HG02938 (cell line): Measurements from ENCODE around the gene BABAM2.

Experiments used
- ATAC-seq: cut with Tn5 transposase; IDR thresholded peaks from one replicate; pipeline ENCODE4 v1.9.1; 2021; ENCODE audit warnings: mild to moderate bottlenecking, moderate library complexity; ENCODE audit not compliant: unreplicated experiment

Gene BABAM2

GRCh38 chr2:28271231-28271918 is 380.8 kb downstream of the BABAM2 start:
- ATAC-seq = no peak

DNA sequence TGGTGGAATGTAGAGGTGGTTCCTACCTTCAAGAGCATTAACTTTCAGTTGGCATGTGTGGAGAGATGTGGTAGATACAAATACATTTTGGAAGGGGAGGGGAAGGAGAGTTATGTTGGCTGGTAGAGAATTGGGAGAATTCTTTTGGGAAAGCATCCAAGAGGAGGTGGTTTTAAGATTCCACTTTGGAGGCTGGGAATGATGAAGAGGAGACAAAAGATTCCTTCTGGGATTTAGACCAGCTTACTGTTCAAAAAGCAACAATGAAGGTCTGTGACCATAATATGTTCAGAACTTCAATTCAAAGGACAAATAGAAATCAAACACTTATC is 381.4 kb downstream of the BABAM2 start:
- ATAC-seq = no peak

DNA sequence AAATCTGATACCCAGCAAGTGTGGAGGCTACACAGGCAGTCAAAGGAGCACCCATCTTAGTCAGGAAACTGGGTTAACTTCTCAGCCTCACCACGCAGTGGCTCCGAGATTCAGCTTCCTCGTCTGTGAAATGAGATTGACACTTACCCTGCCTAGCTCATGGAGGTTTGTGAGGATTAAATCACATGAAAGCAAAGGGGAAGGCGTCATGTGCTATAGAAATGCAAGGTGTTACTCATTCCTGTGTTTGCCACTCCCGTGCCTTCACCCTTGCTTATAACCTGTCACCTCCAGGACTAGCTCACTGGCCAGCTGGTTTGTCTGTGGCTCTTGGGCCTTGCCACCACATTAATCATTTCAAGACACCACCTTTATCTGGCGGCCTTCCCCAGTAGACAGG is 383.2 kb downstream of the BABAM2 start:
- ATAC-seq = no peak

DNA sequence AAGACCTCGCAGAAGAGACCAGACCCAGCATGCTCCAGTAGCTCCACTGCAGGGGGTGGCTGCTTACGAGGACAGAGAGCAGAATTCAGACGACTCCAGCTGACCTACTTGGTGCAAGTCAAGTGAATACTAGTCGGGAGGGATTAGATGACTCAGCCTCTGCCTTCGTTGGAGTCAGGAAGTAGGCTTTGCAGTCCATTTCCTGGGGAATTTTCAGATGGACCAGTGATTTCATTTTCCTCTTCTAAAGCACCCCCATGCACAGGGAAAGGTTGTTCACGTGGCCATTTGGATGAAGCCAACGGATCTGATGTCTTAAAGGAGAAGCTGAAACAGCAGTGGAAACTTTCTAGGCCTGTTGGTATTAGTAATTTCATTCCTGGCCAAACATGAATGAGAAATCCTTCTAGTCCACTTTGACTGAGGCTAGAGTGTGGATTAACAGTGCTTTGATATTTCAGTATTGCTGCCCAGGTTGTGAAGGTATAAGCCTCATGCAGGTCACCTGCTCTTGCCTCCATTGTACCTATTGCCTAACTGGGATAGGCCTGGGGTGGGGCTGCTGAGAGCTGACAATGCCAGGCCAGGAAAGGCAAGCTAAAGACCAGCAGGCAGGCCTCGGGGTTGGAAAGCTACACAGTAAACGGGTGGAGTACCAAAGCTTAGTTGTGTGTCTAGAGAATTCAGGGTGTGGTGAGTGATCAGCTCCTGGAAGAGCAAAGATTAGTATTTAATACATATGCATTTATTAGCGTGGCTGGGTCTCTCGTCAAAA is 384.6 kb downstream of the BABAM2 start:
- no peak for ATAC-seq

DNA sequence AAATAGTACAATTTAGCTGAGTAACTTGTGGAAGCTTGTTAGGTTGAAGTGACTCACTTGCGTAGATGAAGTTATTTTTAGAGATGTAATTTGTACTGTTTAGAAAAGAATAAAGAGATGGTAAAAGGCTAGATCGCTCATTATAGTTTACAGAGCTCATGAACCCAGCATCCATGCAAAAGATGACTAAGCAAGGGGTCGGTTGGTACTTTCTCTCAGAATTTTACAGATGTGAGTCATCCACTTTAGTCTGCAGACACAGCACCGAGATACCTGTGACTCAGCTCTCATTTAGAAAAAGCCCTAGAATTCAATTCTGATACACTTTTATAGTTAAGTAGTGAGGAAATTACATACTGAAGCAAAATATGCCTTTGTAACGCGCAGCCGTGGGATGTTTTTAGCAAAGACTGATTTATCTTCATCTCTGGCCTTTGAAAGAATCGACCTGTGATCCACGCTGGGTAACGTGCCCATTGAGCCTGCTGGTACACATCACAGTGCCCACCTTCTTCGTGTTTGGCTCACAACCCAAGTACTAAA is 385.6 kb downstream of the BABAM2 start:
- ATAC-seq = peak; percentile 47

DNA sequence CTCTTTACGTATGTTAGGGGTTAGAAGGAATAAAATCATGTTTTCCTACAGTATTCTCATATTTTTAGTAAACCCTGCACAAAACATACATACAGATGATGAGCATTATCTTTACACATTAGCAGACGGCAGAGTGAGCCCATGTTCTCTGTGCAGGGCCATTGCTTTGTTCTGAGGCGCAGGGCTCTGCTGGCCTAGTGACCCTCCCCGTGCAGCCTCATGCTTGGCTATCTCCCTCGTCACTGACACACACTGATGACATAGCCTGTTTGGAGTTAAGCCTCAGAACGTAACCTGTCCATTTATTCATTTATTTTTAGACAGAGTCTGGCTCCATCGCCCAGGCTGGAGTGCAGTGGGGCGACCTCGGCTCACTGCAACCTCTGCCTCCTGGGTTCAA is 386.3 kb downstream of the BABAM2 start:
- no peak for ATAC-seq

DNA sequence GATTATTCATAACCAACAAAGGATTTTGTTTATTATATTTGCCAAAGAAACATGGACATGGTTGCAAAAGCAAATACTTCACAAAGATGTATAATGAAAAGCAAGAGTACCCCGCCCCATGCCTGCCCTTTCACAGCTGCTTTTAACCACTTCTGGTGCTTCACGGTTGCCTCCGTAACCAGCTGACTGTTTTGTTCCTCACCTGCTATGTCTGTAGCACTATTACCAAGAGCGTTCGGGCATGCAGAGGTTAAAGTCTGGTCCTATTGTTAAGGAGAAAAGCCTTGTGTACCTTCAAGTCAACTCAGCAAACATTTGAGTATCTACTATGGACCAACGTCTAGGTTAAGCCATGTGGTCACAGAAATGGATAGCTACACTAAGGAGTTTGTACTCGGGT is 386.9 kb downstream of the BABAM2 start:
- ATAC-seq = no peak

DNA sequence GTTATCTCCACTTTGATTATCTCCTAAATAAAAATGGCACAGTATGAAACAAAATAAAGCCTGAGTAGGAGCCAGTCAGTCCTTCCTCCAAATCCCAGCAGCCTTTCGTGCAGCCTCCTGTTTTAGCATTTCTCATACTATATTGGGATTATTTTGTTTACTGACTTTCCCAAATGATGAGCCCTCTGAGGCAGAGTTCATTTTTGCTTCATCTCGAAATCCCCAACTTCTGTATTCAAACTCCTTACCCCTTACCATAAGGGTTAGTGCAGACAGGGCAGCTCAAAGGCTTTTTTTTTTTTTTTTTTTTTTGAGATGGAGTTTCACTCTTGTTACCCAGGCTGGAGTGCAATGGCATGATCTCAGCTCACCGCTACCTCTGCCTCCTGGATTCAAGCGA is 388.8 kb downstream of the BABAM2 start:
- ATAC-seq = no peak

- ATAC-seq = no peak
Measured at GRCh38 chr2:28280619-28281018, 390.1 kb downstream of the BABAM2 start.

DNA sequence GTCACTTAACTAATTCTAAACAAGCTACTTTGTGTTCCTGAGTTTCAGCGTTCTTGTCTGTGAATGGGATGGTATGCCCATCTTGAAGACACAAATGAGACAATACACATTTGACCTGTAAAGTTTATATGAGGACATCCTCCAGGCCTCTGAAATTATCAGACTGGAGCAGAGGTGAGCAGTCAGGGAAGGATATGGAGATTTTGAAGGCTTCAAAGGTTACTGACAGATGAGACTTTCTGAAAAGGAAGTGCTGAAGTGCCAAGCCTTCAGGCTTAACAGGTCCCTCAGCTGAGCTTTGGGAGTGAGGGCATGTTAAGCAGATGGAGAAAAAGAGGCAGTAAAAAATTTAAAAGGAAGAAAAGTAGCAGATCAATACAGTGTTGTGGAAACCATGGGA is 391.2 kb downstream of the BABAM2 start:
- ATAC-seq = no peak

DNA sequence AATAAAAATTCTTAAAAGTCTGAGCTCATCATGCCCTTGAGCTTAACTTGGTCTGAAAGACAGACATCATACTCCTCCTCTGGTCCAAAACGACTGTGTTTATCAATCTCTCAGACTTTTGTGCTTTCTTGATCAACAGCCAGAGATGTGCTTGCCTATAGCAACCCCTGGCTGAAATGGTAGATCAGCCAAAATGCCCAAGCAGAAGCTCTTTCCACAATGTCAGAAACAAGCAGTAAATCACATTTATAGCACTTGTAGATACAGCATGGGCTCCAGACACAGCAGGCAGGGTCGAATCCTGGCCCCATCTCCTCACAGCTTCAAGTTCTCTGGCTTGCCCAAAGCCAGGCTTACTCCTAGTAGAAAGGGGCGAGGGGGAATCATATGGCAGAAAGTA is 391.7 kb downstream of the BABAM2 start:
- no peak for ATAC-seq

DNA sequence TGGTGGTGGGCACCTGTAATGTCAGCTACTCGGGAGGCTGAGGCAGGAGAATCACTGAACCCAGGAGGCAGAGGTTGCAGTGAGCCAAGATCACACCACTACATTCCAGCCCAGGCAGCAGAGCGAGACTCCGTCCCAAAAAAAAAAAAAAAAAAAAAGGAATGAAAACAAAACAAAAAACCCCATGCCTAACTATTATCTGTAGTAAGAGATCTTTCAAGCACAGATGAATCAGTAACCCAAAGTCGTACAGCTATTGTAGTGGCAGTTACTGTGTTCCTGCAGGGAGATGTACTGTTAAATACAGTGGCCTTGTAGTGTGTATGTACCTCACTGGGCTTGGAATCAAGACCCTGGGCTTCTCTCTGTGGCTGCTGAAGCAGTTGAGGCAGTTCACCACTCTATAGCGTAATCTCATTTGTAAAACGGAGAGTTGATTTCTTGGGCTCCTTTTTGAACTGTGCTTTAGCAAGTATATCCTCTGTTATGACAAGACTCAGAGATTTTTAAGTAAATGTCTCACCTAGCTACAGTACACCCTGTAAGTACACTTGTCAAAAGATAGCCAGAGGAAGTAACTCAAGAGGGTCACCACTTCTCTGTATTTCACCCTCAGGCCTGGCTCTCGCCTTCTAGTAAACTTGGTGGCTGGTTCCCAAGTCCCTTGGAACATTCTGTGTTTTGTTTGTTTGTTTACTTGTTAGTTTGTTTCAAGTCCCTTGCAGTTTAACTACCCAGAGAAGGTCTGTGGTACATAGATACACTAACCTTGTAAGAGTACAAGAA is 392.5 kb downstream of the BABAM2 start:
- ATAC-seq = no peak

DNA sequence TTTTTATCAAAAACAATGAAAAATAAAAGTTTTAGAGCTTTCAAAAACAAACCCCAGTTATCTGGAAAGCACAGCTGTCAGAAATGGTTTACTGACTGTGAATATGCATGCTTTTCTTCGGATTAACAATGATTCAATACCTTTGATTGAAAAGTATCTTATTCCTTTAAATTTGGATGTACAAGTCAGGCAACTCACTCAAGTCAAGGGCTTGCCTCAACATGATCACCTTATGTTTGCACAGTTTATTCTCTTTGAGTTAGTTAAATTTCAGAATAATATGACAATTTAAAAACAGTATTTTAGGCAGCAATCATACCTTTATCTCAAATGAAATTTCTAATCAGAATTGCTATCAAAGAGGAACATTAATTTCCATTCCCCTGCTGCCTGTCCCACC is 393.3 kb downstream of the BABAM2 start:
- ATAC-seq = no peak

- ATAC-seq = no peak
Measured at GRCh38 chr2:28286678-28287077, 396.1 kb downstream of the BABAM2 start.

GRCh38 chr2:28287256-28287915 is 396.9 kb downstream of the BABAM2 start:
- no peak for ATAC-seq

DNA sequence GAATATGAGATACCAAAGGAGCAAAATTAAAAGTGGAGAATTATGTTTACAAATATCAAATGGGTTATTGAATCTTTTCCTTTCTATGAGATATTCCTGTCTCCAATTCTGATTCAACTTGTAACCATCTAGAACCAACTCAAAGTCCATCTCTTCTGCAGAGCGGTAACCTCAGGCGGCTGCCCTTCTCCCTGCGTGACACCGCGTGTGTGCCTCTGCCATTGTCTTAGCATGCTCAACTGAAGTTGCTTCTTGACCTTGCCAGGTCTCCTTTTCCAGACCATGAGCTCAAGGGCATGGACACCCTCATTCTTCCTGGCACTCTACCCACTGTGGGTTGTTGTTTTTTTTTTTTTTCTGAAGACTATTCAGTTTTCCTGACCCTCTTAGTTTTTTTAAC is 398.1 kb downstream of the BABAM2 start:
- ATAC-seq = no peak

DNA sequence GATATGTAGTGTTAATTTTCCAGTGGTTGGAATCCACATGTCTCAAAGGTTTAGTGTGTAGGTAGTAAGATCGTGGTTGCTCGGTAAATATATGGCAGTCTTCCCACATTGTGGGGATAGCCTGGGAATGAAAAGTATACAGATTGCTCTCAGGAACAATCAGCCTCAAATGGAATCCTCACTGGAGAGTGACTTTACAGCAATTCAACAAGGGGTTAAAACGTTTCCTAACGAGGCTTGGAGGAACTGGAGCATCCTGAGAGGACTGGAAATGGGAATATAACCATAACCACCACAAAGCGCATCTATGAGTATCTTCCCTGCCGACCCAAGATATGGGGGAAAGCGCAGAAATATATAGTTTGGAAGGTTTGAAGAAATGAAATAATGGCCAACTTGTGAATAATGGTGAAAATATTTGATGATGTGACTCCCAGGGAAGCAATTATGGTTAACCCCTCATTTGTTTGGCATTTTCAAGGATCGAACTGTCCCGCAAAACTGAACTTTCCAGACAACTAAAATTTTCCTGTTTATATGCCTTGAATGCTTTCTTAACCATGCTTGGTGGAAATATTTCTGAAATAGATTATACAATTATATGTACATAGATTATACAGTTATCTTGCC is 401.4 kb downstream of the BABAM2 start:
- no peak for ATAC-seq

DNA sequence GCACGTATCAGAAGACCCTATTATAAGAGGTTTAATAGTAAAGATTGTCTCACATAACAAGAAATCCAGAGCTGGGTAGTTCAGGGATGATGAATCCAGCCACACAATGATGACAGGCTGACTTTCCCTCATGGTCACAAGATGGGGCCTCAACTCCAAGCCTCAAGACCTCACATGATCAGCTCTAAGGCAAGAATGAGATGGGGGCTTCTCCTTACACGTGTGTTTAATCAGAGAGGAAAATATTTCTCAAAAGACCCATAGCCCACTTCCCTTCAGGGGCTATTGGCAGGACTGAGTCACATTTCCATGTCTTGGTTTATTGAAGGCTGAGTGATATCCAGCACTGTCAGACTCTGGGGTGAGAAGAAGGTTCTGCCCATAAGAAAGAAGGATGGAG is 402.0 kb downstream of the BABAM2 start:
- ATAC-seq = no peak

GRCh38 chr2:28293416-28293815 is 402.9 kb downstream of the BABAM2 start:
- ATAC-seq = no peak

GRCh38 chr2:28294451-28294850 is 403.9 kb downstream of the BABAM2 start:
- ATAC-seq = no peak

GRCh38 chr2:28296243-28296642 is 405.7 kb downstream of the BABAM2 start:
- ATAC-seq = no peak
